GM12801 (cell line): ENCODE measurements around the gene MIDN.

Source experiments
- TF ChIP-seq, protein P1 (sequence below): IDR thresholded peaks from one replicate; pipeline ENCODE4 v1.5.1; 2011; ENCODE audit warnings: control low read depth; ENCODE audit not compliant: insufficient read length; ENCODE audit errors: extremely low read depth

The MIDN gene

DNA sequence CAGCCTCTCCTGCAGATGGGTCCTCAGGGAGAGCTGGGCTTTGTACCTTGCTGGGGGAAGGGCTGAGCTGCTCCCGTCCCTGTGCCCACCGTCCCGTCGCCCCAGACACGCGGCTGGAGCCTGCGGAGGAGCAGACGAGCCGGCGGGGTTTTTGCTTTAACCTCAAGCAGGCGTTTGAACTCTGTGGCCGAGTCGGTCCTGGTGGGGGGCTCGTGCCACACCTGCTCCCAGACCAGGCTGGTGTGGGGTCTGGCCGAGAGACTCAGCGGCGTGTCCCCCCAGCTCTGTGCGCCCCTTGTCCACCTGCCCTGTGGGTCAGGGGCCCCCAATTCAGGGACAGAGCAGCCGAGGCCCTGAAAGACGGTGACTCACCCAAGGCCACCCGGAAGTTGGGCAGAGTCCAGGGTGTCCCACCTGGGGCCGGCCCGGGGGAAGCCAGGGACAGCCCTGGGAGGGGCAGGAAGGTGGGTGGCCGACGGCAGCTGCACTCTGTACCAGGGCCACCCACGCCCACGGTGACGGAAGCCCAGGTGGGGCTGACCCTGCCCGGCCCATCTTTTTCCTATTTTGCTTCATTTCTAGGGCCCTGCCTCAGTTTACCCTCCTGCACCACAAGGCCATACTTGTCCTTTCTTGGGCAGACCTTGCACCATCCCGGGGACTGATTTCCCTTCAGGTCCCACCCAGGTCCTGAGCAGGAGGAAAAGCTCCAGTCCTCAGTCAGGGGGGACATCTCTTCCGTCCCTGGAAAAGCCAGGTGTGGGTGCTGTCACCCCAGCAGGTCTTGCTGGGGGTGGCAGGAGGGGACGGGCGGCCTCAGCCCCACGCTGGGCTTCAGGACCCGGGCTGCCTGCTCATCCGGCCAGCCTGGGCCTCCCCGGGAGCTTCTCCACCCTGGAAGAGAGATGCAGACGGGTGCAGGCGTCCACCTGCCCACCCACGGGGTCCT, 42.6 kb downstream of the MIDN start:
- TF ChIP-seq, protein P1, sequence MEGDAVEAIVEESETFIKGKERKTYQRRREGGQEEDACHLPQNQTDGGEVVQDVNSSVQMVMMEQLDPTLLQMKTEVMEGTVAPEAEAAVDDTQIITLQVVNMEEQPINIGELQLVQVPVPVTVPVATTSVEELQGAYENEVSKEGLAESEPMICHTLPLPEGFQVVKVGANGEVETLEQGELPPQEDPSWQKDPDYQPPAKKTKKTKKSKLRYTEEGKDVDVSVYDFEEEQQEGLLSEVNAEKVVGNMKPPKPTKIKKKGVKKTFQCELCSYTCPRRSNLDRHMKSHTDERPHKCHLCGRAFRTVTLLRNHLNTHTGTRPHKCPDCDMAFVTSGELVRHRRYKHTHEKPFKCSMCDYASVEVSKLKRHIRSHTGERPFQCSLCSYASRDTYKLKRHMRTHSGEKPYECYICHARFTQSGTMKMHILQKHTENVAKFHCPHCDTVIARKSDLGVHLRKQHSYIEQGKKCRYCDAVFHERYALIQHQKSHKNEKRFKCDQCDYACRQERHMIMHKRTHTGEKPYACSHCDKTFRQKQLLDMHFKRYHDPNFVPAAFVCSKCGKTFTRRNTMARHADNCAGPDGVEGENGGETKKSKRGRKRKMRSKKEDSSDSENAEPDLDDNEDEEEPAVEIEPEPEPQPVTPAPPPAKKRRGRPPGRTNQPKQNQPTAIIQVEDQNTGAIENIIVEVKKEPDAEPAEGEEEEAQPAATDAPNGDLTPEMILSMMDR, result no peak

DNA sequence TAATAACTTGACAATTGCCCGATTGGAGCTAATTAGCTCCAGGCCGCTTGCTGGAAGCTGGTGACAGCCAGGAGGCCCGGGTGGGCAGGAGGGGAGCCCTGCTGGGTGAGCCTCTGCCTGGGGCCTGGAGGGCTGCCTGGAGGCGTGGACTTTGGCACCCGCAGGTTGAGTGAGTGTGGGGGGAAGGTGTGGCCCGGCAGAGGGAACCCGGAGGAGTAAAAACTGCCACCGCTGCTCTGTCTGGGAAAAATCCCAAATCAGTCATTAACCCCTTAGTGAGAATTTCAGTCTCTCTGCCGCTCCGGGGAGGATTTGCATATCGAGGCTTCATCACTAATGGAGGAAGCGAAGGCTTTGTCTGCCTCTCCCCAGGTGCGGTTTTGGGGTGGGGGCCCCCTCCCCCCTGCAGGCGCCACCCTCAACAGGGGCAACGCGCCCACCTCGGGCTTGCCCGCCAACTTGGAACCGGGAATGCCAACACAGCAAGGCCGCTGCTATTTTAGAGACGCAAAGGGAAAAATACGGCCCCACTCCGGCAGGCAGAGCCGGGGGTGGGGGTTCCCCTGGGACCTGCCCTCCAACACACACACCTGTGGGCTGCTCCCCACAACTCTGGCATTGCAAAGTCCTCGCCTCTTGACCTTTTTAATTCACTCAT, 43.5 kb downstream of the MIDN start:
- TF ChIP-seq, protein P1, result no peak

DNA sequence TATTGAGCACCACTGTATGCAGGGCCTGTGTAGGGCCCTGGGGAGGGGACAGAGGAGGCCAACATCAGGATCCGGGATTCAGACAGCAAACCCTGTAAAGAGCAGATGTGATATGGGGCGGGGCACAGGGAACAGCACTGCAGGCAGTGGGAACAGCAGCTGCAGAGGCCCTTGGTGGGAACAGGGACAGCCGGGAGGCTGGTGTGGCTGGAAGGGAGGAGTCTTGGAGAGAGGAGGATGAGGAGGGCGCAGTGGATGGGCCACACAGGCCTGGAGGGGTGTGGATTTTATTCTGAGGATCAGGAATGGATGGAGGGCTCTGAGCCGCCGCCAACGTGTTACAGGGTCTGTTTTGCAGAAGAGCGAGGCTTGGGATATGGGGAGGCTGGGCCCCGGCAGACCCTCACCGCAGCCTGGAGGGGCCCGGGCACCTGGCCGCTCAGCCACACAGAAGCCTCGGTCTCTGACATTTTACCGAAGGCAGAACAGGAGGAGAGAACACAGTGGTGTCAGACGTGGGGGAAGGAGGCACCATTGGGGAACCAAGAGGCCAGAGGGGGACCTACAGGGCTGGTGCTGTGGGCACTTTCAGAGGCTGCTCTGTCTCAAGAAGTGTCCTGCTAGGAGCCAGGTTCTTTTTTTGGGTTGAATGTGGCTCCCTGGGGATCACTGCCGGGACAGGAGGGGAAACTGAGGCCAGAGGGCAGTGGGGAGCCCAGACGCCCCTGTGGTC, 44.2 kb downstream of the MIDN start:
- TF ChIP-seq, protein P1, result no peak

DNA sequence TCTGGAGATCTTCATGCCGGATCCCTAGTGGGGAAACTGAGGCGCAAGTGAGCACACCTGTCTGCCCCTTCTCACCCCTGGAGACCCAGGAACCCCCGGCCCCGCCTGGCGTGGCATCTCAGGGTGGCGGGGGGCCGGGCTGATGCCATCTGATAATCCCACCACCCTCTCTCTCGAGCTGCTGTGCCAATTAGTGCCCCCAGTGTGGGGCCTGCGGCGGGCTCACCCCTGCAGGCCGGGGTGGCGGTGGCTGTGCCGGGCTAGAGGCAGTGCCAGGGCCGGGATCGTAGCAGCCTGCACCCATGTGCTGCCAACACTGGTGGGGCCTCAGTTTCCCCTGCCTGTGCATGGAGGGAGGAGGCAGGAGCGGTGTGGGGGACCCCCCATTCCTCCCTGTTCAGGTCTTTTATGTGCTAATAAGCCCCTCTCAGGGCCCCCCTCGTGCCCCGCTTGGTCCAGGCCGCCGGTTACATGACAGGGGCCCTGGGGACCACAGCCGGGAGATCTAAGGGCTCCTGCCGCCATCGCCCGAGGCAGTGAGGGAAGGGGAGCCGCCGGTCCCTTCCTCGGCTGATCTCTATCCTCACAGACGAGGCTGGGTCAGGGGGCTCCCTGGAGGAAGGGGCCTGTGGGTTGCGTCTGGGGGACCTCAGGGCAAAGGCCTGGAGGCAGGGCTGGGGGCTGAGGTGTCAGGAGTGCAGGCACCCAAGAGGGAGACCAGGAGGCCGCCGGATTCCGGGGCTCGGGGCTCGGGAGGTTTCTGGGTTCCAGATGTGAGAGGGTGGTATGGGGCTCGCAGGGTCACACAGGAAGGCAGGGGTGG, 45.6 kb downstream of the MIDN start:
- TF ChIP-seq, protein P1, result no peak

DNA sequence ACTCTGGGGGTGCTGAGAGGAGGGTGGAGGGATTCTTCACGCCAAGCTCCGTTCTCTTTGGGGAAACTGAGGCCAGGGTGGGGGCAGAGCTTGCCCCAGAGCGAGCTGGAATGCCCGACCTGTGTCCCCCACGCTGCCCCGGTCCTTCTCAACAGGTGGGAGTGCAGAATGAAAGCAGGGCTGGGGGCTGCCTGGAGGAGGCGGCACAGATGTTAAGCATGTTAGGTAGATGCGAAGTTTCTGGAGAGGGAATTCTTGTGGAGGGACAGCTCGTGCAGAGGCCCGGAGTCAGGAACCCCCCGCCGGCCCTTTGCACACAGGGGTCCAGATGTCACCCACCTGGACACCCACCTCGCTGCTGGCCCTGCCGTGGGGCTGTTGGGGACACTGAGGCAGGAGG, 46.3 kb downstream of the MIDN start:
- TF ChIP-seq, protein P1, result no peak

DNA sequence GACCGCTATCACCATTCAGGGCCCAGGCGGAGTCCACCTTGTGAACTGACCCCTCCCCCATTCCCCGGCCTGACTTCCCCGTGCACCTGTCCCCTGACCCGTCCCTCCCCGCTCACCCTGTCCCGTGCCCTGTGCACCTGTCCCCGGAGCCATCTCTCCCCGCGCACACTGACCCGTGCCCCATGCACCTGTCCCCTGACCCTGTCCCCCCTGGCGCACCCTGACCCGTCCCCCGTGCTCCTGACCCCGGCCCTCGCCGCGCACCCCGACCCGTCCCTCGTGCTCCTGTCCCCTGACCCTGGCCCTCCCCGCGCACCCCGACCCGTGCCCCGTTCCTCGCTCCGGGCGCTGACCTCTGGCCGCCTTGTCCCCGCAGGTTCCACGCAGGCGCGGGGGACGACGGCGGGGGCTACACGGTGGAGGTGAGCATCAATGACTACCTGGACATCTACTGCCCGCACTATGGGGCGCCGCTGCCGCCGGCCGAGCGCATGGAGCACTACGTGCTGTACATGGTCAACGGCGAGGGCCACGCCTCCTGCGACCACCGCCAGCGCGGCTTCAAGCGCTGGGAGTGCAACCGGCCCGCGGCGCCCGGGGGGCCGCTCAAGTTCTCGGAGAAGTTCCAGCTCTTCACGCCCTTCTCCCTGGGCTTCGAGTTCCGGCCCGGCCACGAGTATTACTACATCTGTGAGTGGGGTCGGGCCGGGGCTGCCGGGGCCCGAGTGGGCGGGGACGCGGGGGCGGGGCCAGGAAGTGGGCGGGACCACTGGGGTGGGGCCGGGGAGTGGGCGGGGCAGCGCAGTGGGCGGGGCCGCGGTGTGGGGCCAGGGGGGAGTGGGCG, 47.0 kb downstream of the MIDN start:
- TF ChIP-seq, protein P1, result no peak
